Neural progenitor cell (in vitro differentiated cells): ENCODE measurements around the gene CELF5. TPM values are rescaled to one million over a fixed set of nuclear protein-coding genes. Genes with fewer than 3 reads are reported as not detected.
"Not testable (repeated sequence)": the region's sequence is repeated elsewhere in the genome, so short reads cannot be mapped to it uniquely, and the experiment has no call there.

ENCODE experiments used
- DNase-seq: peaks from one replicate; pipeline ENCODE4 v3.0.0-alpha.2; 2016; ENCODE audit warnings: low spot score
- H2AFZ ChIP-seq: fragments of 200-600 bp; sonication (generic); replicated peaks from 2 replicates; pipeline ENCODE4 v1.6.1; 2016; ENCODE audit warnings: antibody characterized with exemption
- H3F3A ChIP-seq: fragments of 200-600 bp; sonication (generic); 2 replicates; pipeline ENCODE4 v1.6.1; 2016; ENCODE audit warnings: antibody characterized with exemption, low read depth
- H3K27ac ChIP-seq: fragments of 200-600 bp; sonication (generic); 2 replicates; pipeline ENCODE4 v1.5.1; 2016; ENCODE audit warnings: mild to moderate bottlenecking
- H3K27me3 ChIP-seq: fragments of 200-600 bp; sonication (generic); 2 replicates; pipeline ENCODE4 v1.6.1; 2016; ENCODE audit warnings: mild to moderate bottlenecking, moderate library complexity
- H3K36me3 ChIP-seq: fragments of 200-600 bp; sonication (generic); 2 replicates; pipeline ENCODE4 v1.5.1; 2016
- H3K4me1 ChIP-seq: fragments of 200-600 bp; sonication (generic); 2 replicates; pipeline ENCODE4 v1.6.1; 2016; ENCODE audit warnings: mixed run types
- H3K4me2 ChIP-seq: fragments of 200-600 bp; sonication (generic); 2 replicates; pipeline ENCODE4 v1.6.1; 2016
- H3K4me3 ChIP-seq: fragments of 200-600 bp; sonication (generic); 2 replicates; pipeline ENCODE4 v1.5.1; 2016
- H3K79me2 ChIP-seq: fragments of 200-600 bp; sonication (generic); 2 replicates; pipeline ENCODE4 v1.6.1; 2016; ENCODE audit warnings: low read depth
- H3K9ac ChIP-seq: fragments of 200-600 bp; sonication (generic); 2 replicates; pipeline ENCODE4 v1.6.1; 2016
- H3K9me3 ChIP-seq: fragments of 200-600 bp; sonication (generic); 2 replicates; pipeline ENCODE4 v1.5.1; 2016; ENCODE audit warnings: low read depth
- H4K20me1 ChIP-seq: fragments of 200-600 bp; sonication (generic); 2 replicates; pipeline ENCODE4 v1.6.1; 2016; ENCODE audit warnings: low read depth
- H3K27ac Mint-ChIP-seq: 3 replicates; pipeline ENCODE4 v1.8.0; 2021; ENCODE audit warnings: mixed read lengths
- H3K27me3 Mint-ChIP-seq: 2 replicates; pipeline ENCODE4 v1.8.0; 2022; ENCODE audit warnings: low read depth, mild to moderate bottlenecking, inconsistent platforms, moderate library complexity, mixed read lengths; ENCODE audit not compliant: insufficient read depth
- H3K36me3 Mint-ChIP-seq: 3 replicates; pipeline ENCODE4 v1.8.0; 2021; ENCODE audit warnings: mixed read lengths
- H3K4me1 Mint-ChIP-seq: 3 replicates; pipeline ENCODE4 v1.8.0; 2021; ENCODE audit warnings: mixed read lengths
- H3K4me3 Mint-ChIP-seq: 3 replicates; pipeline ENCODE4 v1.8.0; 2021; ENCODE audit warnings: mild to moderate bottlenecking, moderate library complexity, mixed read lengths
- H3K9me3 Mint-ChIP-seq: 3 replicates; pipeline ENCODE4 v1.8.0; 2020; ENCODE audit warnings: mixed read lengths
- EZH2 ChIP-seq: fragments of 200-600 bp; sonication (generic); IDR thresholded peaks from 2 replicates; pipeline ENCODE4 v1.6.1; 2017; ENCODE audit warnings: antibody characterized with exemption, mild to moderate bottlenecking, moderate library complexity
- EZH2phosphoT487 ChIP-seq: fragments of 200-600 bp; sonication (generic); IDR thresholded peaks from 2 replicates; pipeline ENCODE4 v1.6.1; 2017; ENCODE audit warnings: antibody characterized with exemption
- total RNA-seq: library from RNA; depleted of rRNA; stranded (reverse); fragments of >200 nt; gene quantifications from 2 replicates; pipeline ENCODE4 v1.2.3, GENCODE V29; 2015; ENCODE audit warnings: low replicate concordance
- TF ChIP-seq, protein P1 (sequence below): fragments of 200-600 bp; sonication (generic); IDR thresholded peaks from 2 replicates; pipeline ENCODE4 v1.5.1; 2017; ENCODE audit warnings: antibody characterized with exemption, mild to moderate bottlenecking

Gene CELF5
- total RNA-seq, 1 donor from 2014 or later: 7.9 TPM

DNA sequence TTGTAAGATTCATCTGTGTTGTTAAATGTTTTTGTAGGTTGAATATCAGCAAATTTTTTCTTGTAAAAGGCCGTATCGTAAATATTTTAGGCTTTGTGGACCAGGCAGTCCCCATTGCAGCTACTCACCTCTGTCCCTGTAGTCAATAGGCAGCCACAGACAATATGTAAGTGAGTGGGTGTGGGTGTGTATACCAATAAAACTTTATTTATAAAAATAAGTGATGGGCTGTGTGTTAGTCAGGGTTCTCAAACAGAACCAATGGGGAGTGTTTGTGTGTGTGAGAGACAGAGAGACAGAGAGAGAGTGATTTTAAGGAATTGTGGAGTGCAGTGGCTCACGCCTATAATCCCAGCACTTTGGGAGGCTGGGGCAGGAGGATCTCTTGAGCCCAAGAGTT, 104.3 kb downstream of the CELF5 start:
- Mint-ChIP-seq H3K27me3 (peaks cover 30% of the 10 kb centered on the region), H3K9me3 (no peaks in the 10 kb centered on the region), H3K27ac (no peak overlapping the region), H3K4me1 (no peaks in the 10 kb centered on the region), H3K36me3 (no peaks in the 10 kb centered on the region), H3K4me3 (no peak overlapping the region)
- Histone ChIP-seq H3K4me3 (no peak overlapping the region), H3K36me3 (no peaks in the 10 kb centered on the region), H4K20me1 (no peaks in the 10 kb centered on the region), H3K4me2 (no peak overlapping the region), H3K27ac (no peak overlapping the region), H3K79me2 (no peaks in the 10 kb centered on the region), H3K27me3 (peaks cover 60% of the 10 kb centered on the region), H2AFZ (no peak overlapping the region), H3K9ac (no peak overlapping the region), H3K9me3 (no peaks in the 10 kb centered on the region), H3K4me1 (no peaks in the 10 kb centered on the region), H3F3A (no peaks in the 10 kb centered on the region)
- DNase-seq: no peak
- TF ChIP-seq EZH2phosphoT487 (no peak), EZH2 (no peak)
- TF ChIP-seq, protein P1, sequence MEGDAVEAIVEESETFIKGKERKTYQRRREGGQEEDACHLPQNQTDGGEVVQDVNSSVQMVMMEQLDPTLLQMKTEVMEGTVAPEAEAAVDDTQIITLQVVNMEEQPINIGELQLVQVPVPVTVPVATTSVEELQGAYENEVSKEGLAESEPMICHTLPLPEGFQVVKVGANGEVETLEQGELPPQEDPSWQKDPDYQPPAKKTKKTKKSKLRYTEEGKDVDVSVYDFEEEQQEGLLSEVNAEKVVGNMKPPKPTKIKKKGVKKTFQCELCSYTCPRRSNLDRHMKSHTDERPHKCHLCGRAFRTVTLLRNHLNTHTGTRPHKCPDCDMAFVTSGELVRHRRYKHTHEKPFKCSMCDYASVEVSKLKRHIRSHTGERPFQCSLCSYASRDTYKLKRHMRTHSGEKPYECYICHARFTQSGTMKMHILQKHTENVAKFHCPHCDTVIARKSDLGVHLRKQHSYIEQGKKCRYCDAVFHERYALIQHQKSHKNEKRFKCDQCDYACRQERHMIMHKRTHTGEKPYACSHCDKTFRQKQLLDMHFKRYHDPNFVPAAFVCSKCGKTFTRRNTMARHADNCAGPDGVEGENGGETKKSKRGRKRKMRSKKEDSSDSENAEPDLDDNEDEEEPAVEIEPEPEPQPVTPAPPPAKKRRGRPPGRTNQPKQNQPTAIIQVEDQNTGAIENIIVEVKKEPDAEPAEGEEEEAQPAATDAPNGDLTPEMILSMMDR: no peak

DNA sequence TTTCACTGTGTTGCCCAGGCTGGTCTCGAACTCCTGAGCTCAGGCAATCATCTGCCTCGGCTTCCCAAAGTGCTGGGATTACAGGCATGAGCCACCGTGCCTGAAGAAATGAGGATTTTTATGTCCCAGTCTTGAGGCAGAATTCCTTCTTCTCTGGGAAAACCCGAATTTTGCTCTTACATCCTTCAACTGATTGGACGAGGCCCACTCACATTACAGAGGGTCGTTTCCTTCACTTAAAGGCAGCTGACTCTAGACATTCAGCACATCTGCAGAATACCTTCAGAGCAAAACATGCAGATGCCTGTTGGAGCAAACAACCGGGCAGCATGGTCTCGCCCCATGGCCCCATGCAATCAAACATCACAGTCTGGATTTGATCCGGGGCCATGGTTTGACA, 105.6 kb downstream of the CELF5 start:
- H3K4me1 ChIP-seq: no peaks in the 10 kb centered on the region
- Mint-ChIP-seq H3K27me3 (peaks cover 37% of the 10 kb centered on the region), H3K36me3 (no peaks in the 10 kb centered on the region), H3K4me3 (no peak overlapping the region), H3K4me1 (no peaks in the 10 kb centered on the region), H3K27ac (no peak overlapping the region), H3K9me3 (no peaks in the 10 kb centered on the region)
- no peaks in the 10 kb centered on the region for H3K79me2 ChIP-seq
- no peaks in the 10 kb centered on the region for H3K9me3 ChIP-seq
- no peak overlapping the region for H3K27ac ChIP-seq
- no peaks in the 10 kb centered on the region for H3F3A ChIP-seq
- no peak for TF ChIP-seq EZH2
- TF ChIP-seq, protein P1: no peak
- TF ChIP-seq EZH2phosphoT487: no peak
- peaks cover 73% of the 10 kb centered on the region for H3K27me3 ChIP-seq
- H4K20me1 ChIP-seq: no peaks in the 10 kb centered on the region
- H3K4me2 ChIP-seq: no peak overlapping the region
- H3K4me3 ChIP-seq: no peak overlapping the region
- H3K9ac ChIP-seq: no peak overlapping the region
- no peaks in the 10 kb centered on the region for H3K36me3 ChIP-seq
- no peak overlapping the region for H2AFZ ChIP-seq
- no peak for DNase-seq

DNA sequence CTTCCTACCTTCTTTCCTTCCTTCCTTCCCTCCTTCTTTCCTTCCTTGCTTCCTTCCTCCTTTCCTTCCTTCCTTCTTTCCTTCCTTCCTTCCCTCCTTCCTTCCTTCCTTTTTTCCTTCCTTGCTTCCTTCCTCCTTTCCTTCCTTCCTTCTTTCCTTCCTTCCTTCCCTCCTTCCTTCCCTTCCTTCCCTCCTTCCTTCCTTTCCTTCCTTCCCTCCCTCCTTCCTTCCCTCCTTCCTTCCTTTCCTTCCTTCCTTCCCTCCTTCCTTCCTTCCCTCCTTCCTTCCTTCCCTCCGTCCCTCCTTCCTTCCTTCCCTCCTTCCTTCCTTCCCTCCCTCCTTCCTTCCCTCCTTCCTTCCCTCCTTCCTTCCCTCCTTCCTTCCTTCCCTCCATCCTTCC, 107.8 kb downstream of the CELF5 start:
- not testable (repeated sequence) for DNase-seq, H2AFZ ChIP-seq, H3K4me3 Mint-ChIP-seq, H3F3A ChIP-seq, H3K4me1 Mint-ChIP-seq, H3K4me2 ChIP-seq, H3K4me1 ChIP-seq, H3K27ac Mint-ChIP-seq, H3K9me3 ChIP-seq, H3K27ac ChIP-seq, H3K79me2 ChIP-seq, H3K9me3 Mint-ChIP-seq, H4K20me1 ChIP-seq, H3K36me3 Mint-ChIP-seq, H3K9ac ChIP-seq, H3K4me3 ChIP-seq, H3K36me3 ChIP-seq
- H3K27me3 ChIP-seq: peaks cover 93% of the 10 kb centered on the region
- H3K27me3 Mint-ChIP-seq: peaks cover 41% of the 10 kb centered on the region

DNA sequence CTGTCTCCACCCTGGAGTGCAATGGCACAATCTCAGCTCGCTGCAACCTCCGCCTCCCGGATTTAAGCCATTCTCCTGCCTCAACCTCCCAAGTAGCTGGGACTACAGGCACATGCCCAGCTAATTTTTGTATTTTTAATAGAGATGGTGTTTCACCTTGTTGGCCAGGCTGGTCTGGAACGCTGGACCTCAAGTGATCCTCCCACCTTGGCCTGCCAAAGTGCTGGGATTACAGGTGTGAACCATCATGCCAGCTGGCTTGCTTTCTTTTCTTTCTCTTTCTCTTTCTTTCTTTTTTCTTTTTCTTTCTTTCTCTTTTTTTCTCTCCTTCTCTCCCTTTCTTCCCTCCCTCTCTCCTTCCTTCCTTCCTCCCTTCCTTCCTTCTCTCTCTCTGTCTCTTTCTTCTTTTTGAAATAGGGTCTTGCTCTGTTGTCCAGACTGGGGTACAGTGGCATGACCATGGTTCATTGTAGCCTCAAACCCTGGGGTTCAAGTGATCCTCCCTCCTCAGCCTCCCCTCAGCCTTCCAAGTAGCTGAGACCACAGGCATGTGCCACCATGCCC, 108.6 kb downstream of the CELF5 start:
- H3K4me2 ChIP-seq: no peak overlapping the region
- Mint-ChIP-seq H3K36me3 (no peaks in the 10 kb centered on the region), H3K4me1 (peaks cover 4% of the 10 kb centered on the region), H3K27me3 (peaks cover 41% of the 10 kb centered on the region), H3K27ac (no peak overlapping the region), H3K9me3 (no peaks in the 10 kb centered on the region), H3K4me3 (no peak overlapping the region)
- no peaks in the 10 kb centered on the region for H4K20me1 ChIP-seq
- H3K79me2 ChIP-seq: no peaks in the 10 kb centered on the region
- H3K9ac ChIP-seq: no peak overlapping the region
- H2AFZ ChIP-seq: no peak overlapping the region
- H3K9me3 ChIP-seq: no peaks in the 10 kb centered on the region
- no peaks in the 10 kb centered on the region for H3F3A ChIP-seq
- no peak overlapping the region for H3K4me3 ChIP-seq
- TF ChIP-seq, protein P1: no peak
- TF ChIP-seq EZH2phosphoT487: no peak
- no peak for TF ChIP-seq EZH2
- H3K4me1 ChIP-seq: no peaks in the 10 kb centered on the region
- no peak overlapping the region for H3K27ac ChIP-seq
- peaks cover 88% of the 10 kb centered on the region for H3K27me3 ChIP-seq
- no peaks in the 10 kb centered on the region for H3K36me3 ChIP-seq
- DNase-seq: no peak
